HG02610 (cell line): ENCODE measurements around the gene ILDR1.

Source experiments
- ATAC-seq: cut with Tn5 transposase; IDR thresholded peaks from one replicate; pipeline ENCODE4 v1.9.1; 2021; ENCODE audit warnings: mild to moderate bottlenecking, moderate library complexity; ENCODE audit not compliant: unreplicated experiment

Gene ILDR1

GRCh38 chr3:122021037-122021436, 1.0 kb downstream of the ILDR1 start:
- ATAC-seq, result no peak

- peak; percentile 33 for ATAC-seq
Measured at GRCh38 chr3:122019493-122019892, 2.6 kb downstream of the ILDR1 start.

DNA sequence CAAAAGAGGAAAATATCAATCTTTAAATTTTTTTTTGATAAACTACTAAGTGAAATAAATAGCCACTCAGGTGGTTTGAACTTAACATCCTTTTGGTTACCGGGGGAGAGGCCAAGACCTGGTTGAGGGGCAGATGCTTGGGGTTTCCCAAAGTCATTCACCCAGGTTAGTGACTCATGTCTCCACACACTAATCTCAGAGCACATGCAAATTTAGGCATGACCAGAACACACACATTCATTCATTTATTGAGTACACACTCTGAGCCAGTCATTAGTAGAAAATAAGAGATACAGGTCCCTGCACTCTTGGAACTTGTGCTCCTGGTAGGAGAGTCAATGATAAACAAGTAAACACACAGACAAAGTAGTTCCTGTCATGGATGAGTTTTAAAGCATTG, 7.3 kb downstream of the ILDR1 start:
- ATAC-seq, result peak; percentile 81

DNA sequence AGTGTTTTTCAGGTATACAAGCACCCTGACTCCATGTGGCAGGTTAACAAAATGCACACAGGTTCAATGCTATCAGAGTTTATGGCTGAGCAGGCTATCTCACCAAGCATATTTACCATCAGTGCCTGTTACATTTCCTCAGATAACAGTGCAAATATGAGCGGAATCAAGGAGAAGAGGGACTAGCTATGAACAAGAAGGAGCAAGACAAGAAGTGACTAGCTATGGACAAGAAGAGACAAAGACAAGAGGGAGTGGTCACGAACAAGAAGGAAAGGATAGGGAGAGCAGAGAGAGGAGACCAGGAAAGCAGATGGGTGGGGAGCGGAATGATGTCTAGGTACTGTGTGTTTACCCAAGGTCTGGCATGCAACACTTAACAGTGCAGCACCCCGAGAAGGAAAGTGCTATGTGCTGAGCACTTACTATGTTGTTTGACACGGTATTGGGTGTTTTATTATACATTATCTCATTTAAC, 8.6 kb downstream of the ILDR1 start:
- ATAC-seq, result no peak

- peak; percentile 32 for ATAC-seq
Measured at GRCh38 chr3:122012821-122013220, 9.2 kb downstream of the ILDR1 start.

GRCh38 chr3:122011396-122011795, 10.7 kb downstream of the ILDR1 start:
- no peak for ATAC-seq

- no peak for ATAC-seq
Measured at GRCh38 chr3:122010506-122010905, 11.5 kb downstream of the ILDR1 start.

DNA sequence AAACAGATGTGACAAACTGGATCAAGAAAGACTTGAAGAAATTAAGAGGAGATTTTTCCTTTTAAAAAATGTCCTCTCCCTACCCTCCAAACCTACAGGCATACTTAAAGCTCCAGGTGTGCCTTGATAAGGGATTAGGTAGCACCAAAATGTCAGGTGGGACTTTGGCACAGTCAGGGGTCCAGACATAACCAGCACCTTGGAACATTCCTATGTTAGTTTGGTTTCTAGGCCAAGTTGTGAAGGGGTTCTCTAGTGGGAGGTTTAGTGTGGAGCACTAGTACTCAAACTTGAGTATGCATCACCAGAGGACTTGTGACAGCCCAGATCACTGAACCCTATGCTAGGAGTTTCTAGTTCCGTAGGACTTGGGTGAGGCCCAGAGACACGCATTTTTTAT, 13.9 kb downstream of the ILDR1 start:
- ATAC-seq, result no peak

DNA sequence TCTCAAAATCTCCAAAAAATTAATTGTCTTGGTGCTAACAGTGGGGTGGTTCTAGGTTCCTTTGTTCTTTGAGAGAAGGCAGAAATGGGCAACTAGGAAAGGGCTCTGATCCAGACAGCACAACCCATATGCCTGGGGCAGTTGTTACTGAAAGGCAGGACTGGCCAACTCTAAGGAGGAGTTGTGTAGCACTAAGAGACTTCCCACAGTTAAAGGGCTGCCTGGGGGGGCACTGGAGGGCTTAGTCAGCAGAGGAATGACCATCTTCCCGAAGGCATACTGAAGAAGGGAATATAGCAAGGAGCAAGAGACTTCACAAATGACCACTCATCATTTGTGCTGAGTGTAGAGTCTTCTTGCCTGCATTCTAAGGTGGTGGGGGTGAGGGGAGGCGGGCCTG, 15.8 kb downstream of the ILDR1 start:
- ATAC-seq, result no peak

GRCh38 chr3:122004991-122005565, 17.0 kb downstream of the ILDR1 start:
- peak; percentile 45 for ATAC-seq

GRCh38 chr3:122004107-122004506, 17.9 kb downstream of the ILDR1 start:
- no peak for ATAC-seq

DNA sequence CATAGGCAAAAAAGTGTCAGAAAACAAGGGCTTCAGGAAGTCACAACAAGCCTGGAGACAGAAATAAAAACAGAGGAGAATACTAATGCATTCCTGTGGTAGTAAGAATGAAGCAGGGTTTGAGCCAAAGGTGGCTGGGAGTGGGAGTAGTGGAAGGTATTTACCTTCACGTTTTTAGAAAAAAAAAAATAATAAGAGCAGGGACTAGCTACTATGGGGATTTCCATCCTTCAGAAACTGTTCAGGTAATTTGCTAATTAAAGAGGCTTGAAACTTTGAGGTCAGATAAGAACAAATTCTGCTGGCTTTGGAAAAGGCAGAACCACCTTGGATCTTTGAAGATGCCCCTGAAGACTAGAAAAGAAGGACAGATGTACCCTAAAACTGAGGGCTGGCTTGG, 18.4 kb downstream of the ILDR1 start:
- ATAC-seq, result no peak

- ATAC-seq, result no peak
Measured at GRCh38 chr3:122003112-122003511, 18.9 kb downstream of the ILDR1 start.

DNA sequence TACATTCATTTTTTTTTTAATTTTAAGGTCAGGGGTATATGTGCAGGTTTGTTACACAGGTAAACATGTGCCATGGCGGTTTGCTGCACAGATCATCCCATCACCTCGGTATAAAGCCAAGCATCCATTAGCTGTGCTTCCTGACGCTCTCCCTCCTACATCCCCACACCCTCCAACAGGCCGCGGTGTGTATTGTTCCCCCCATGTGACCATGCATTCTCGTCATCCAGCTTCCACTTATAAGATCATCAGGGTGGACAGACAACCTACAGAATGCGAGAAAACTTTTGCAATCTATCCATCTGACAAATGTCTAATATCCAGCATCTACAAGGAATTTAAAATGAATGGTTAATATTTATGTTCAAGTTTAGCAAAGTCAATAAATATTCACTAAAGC, 19.4 kb downstream of the ILDR1 start:
- ATAC-seq, result no peak

DNA sequence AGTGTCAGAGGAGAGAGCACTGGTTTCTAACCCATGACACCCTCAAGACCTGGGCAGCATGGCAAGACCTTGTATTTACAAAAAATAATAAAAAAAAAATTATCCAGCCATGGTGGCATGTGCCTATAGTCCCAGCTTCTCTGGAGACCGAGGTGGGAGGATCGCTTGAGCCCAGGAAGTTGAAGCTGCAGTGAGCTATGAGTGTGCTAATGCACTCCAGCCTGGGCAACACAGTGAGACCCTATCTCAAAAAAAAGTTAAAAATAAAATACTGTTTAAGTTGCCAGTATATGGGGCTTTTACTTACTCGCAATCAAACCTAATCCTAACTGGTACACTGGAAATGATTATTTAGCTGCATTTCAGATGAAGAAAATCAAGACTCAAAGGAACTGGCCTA, 20.2 kb downstream of the ILDR1 start:
- ATAC-seq, result no peak

- ATAC-seq, result no peak
Measured at GRCh38 chr3:122000936-122001605, 21.0 kb downstream of the ILDR1 start.

GRCh38 chr3:121999931-122000330, 22.1 kb downstream of the ILDR1 start:
- no peak for ATAC-seq

- peak; percentile 21 for ATAC-seq
Measured at GRCh38 chr3:121998611-121999473, 23.2 kb downstream of the ILDR1 start.

DNA sequence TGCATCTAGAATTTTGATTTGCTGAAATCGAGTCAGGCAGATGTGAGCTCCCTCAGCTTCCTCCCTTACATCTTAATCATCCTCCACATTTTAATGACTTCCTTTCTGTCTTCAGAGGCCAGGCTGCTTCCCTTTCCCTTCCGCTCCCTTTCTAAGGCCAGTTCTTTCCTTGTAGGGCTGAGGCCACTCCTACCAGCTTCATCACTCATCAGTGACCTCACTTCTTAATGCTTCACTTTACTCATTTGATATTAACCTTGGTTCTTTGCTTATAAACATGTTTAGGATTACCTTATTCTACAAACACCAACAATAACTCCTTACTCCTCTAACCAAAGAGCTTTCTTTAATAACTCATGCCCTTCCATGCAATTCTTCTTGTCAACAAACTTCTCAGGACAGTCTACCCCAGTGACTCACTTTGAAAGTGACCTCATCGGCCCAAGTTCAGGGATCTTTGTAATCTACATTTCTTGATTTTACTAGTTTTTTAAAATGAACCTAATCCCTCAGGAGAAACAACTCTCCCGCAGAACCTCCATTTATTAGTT, 23.9 kb downstream of the ILDR1 start:
- peak; percentile 42 for ATAC-seq

DNA sequence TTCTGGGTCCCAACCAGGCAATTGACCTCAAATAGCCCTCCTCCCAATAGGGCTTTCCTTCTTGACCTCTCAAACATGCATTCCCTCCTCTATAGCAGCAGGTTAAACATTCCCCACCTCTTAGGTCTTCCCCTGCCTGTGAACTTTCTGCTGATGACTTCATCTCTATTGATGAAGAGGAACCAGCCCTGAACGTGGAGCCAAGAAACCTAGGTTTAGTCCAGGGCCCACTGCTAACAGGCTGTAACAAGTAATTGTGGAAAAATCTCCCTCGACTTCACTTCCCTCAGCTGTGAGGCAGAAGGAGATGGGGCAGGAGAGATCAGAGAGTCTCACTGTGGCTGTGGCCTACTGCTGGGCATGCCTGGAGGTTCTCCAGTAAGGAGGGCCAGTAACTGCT, 24.7 kb downstream of the ILDR1 start:
- ATAC-seq, result peak; percentile 21

GRCh38 chr3:121996441-121996840, 25.6 kb downstream of the ILDR1 start:
- ATAC-seq, result no peak
